Ovary (tissue), 9 donors: ENCODE measurements around the gene FBXL17. TPM values are rescaled to one million over a fixed set of nuclear protein-coding genes. Genes with fewer than 3 reads are reported as not detected.

Experiments
- DNase-seq, 5 donors: peaks; one replicate each; pipeline ENCODE4 v3.0.0-alpha.2; 2019 to 2020
- H3K27ac ChIP-seq, 2 donors: fragments of 200-600 bp; one replicate each; pipeline versions ENCODE4 v1.5.1 to v1.8.0; 2019 to 2022
- H3K27me3 ChIP-seq: fragments of 200-600 bp; one replicate; pipeline ENCODE4 v1.8.0; 2022
- H3K36me3 ChIP-seq: fragments of 200-600 bp; sonication (generic); one replicate; pipeline ENCODE4 v1.5.1; 2019
- H3K4me1 ChIP-seq: one replicate; pipeline ENCODE4 v1.8.1; 2013; ENCODE audit warnings: mild to moderate bottlenecking, moderate library complexity; ENCODE audit not compliant: insufficient read depth
- H3K4me3 ChIP-seq: fragments of 200-600 bp; sonication (generic); one replicate; pipeline ENCODE4 v1.5.1; 2017
- H3K9me3 ChIP-seq, 2 donors: fragments of 200-600 bp in 1 of 2; sonication (generic) in 1 of 2; one replicate each; pipeline versions ENCODE4 v1.5.1 to v1.8.1; 2013 to 2019; ENCODE audit warnings: mild to moderate bottlenecking in 1 of 2, moderate library complexity in 1 of 2
- CTCF ChIP-seq, 3 donors: fragments of 450-650 bp in 2 of 3; fragments of 200-600 bp in 1 of 3; IDR thresholded peaks; one replicate each; pipeline versions ENCODE4 v1.5.1 to v1.8.0; 2016 to 2022; ENCODE audit warnings: antibody characterized with exemption in 3 of 3, mild to moderate bottlenecking in 1 of 3
- EP300 ChIP-seq: sonication (generic); formaldehyde crosslinking; IDR thresholded peaks from one replicate; pipeline ENCODE4 v1.6.1; 2017; ENCODE audit warnings: antibody characterized with exemption
- POLR2A ChIP-seq: fragments of 450-650 bp; IDR thresholded peaks from one replicate; pipeline ENCODE4 v1.6.1; 2017; ENCODE audit warnings: antibody characterized with exemption, mild to moderate bottlenecking, moderate library complexity
- WGBS, 3 donors: extraction: QIAGEN DNeasy Blood & Tissue Kit in 1 of 3; methylation state at CpG; one replicate each; pipeline versions ENCODE4 v1.1.5 to v1.1.7; 2013 to 2017; 5-methylcytosine and 5-hydroxymethylcytosine counted together
- intact Hi-C, 4 donors: fragments of 100-400 bp; cut with DNase I; formaldehyde crosslinking; loops; one replicate each; pipeline versions ENCODE4 v1.11.0 to v1.15.1; 2022 to 2023
- polyA plus RNA-seq, 2 donors: library from polyadenylated mRNA; stranded (reverse); fragments of 200-250 nt in 1 of 2; fragments of 350-450 nt in 1 of 2; fragmentation: Illumina TruSeq in 1 of 2; extraction: RNeasy Lipid Tissue Mini Kit (QIAGEN cat#74804) in 1 of 2; gene quantifications; one replicate each; pipeline ENCODE4 v1.2.3, GENCODE V29; 2013 to 2014
- total RNA-seq, 7 donors: library from RNA; depleted of rRNA in 2 of 7; stranded (reverse); fragments of >200 nt in 2 of 7; fragmentation: NEBNext Ultra II Directional in 3 of 7; extraction: Animal tissue kit (Norgen Biotek cat#: 25700) in 3 of 7; gene quantifications; one replicate each; pipeline versions ENCODE4 v1.1.0 to v1.2.4, GENCODE V29; 2016 to 2023
- donor health status: DM: no; HTN: no; CAD: no; lungs with moderate emphysema.
- donor health status: DM: no; HTN: no; CAD: no.
- donor health status: Bipolar disorder and iron deficiency.
- donor health status: DM: yes; HTN: yes; CAD: no.
- donor health status: DM: no; HTN: no; CAD: no.
- donor health status: DM: yes; HTN: yes; CAD: no.

Gene FBXL17
- total and polyA plus RNA-seq, 9 donors, result 6.8 to 20.4 (median 15.9) TPM

GRCh38 chr5:108028412-108028811 lies 353.5 kb downstream of the FBXL17 start:
- TF ChIP-seq CTCF (IDR thresholded peaks at IDR 0.05), result no peak
- no peak for TF ChIP-seq POLR2A
- TF ChIP-seq EP300, result no peak
- Histone ChIP-seq H3K4me1 (no peaks in the 10 kb centered on the region), H3K27ac (no peak overlapping the region), H3K27me3 (no peaks in the 10 kb centered on the region), H3K9me3 (no peaks in the 10 kb centered on the region), H3K36me3 (no peaks in the 10 kb centered on the region), H3K4me3 (no peak overlapping the region)
- intact Hi-C loops, result no loop called here
- DNase-seq, result no peak

GRCh38 chr5:108025957-108026356 lies 355.9 kb downstream of the FBXL17 start:
- Histone ChIP-seq H3K4me1 (no peaks in the 10 kb centered on the region), H3K27ac (no peak overlapping the region), H3K27me3 (no peaks in the 10 kb centered on the region), H3K36me3 (no peaks in the 10 kb centered on the region), H3K4me3 (no peak overlapping the region), H3K9me3 (no peaks in the 10 kb centered on the region)
- no peak for DNase-seq
- WGBS, 3 donors, result 88 to 97% (median 92%) methylated on average over 2 of the region's 2 CpGs
- TF ChIP-seq POLR2A, result no peak
- no peak for TF ChIP-seq CTCF (IDR thresholded peaks at IDR 0.05)
- no peak for TF ChIP-seq EP300
- intact Hi-C loops, result no loop called here

GRCh38 chr5:108024986-108025385 lies 356.9 kb downstream of the FBXL17 start:
- DNase-seq, result no peak
- H3K9me3 ChIP-seq, result no peaks in the 10 kb centered on the region
- 54 to 59% (median 56%) methylated on average over 1 of the region's 1 CpG for WGBS, 3 donors

GRCh38 chr5:108016101-108016500 lies 365.8 kb downstream of the FBXL17 start:
- Histone ChIP-seq H3K27me3 (no peaks in the 10 kb centered on the region), H3K27ac (no peak overlapping the region), H3K4me3 (no peak overlapping the region), H3K9me3 (no peaks in the 10 kb centered on the region), H3K36me3 (no peaks in the 10 kb centered on the region), H3K4me1 (no peaks in the 10 kb centered on the region)
- DNase-seq, result no peak
- TF ChIP-seq POLR2A (no peak), CTCF (IDR thresholded peaks at IDR 0.05) (no peak), EP300 (no peak)
- intact Hi-C loops, result no loop called here
- 96 to 100% (median 97%) methylated on average over 2 of the region's 2 CpGs for WGBS, 3 donors

More at GRCh38 chr5:108024986-108025385, 356.9 kb downstream of the FBXL17 start:
- intact Hi-C loops, result no loop called here
- Histone ChIP-seq H3K4me1 (no peaks in the 10 kb centered on the region), H3K4me3 (no peak overlapping the region), H3K36me3 (no peaks in the 10 kb centered on the region), H3K27ac (no peak overlapping the region), H3K27me3 (no peaks in the 10 kb centered on the region)
- TF ChIP-seq EP300, result no peak
- TF ChIP-seq POLR2A, result no peak
- TF ChIP-seq CTCF (IDR thresholded peaks at IDR 0.05), result no peak

GRCh38 chr5:108006791-108007190 lies 375.1 kb downstream of the FBXL17 start:
- no peaks in the 10 kb centered on the region for H3K4me1 ChIP-seq
- H3K36me3 ChIP-seq, result no peaks in the 10 kb centered on the region
- no peaks in the 10 kb centered on the region for H3K27me3 ChIP-seq
- WGBS, 3 donors, result 92 to 94% (median 92%) methylated on average over 3 of the region's 3 CpGs
- intact Hi-C loops, result no loop called here
- no peaks in the 10 kb centered on the region for H3K9me3 ChIP-seq
- H3K4me3 ChIP-seq, result no peak overlapping the region
- no peak for TF ChIP-seq CTCF (IDR thresholded peaks at IDR 0.05)
- no peak for TF ChIP-seq EP300
- TF ChIP-seq POLR2A, result no peak
- no peak for DNase-seq
- no peak overlapping the region for H3K27ac ChIP-seq
